Transverse colon (tissue), 4 donors: ENCODE results near the gene HDAC4.

Source experiments
- CTCF ChIP-seq, 5 experiments: fragments of 200-600 bp in 3 of 5; fragments of 450-650 bp in 2 of 5; sonication (generic) in 3 of 5; IDR thresholded peaks; 1 replicate in 2 of 5; 2 replicates in 3 of 5; pipeline ENCODE4 v1.5.1; 2016 to 2017; ENCODE audit warnings: antibody characterized with exemption in 5 of 5, inconsistent platforms in 3 of 5, mild to moderate bottlenecking in 2 of 5, moderate library complexity in 1 of 5
- POLR2A ChIP-seq: fragments of 450-650 bp; IDR thresholded peaks from one replicate; pipeline ENCODE4 v1.6.1; 2016; ENCODE audit warnings: antibody characterized with exemption, mild to moderate bottlenecking, moderate library complexity
- POLR2AphosphoS5 ChIP-seq, 3 donors: sonication (generic); formaldehyde crosslinking; IDR thresholded peaks; one replicate each; pipeline ENCODE4 v1.6.1; 2016; ENCODE audit warnings: antibody characterized with exemption in 3 of 3

- TF ChIP-seq POLR2AphosphoS5 (IDR thresholded peaks at IDR 0.05) = no peak
- TF ChIP-seq CTCF (IDR thresholded peaks at IDR 0.05) = no peak
- no peak for TF ChIP-seq POLR2A
These were observed 165.5 kb downstream of the HDAC4 start for GRCh38 chr2:239235311-239235710.
